Glutamatergic neuron (in vitro differentiated cells): ENCODE measurements around the gene DLG2. TPM values are rescaled to one million over a fixed set of nuclear protein-coding genes. Genes with fewer than 3 reads are reported as not detected.

Experiments
- DNase-seq: peaks from one replicate; pipeline ENCODE4 v3.0.0; 2022
- H3K27ac Mint-ChIP-seq: one replicate; pipeline ENCODE4 v1.8.0; 2020; ENCODE audit warnings: mild to moderate bottlenecking, mixed read lengths, inconsistent platforms; ENCODE audit not compliant: unreplicated experiment
- H3K27me3 Mint-ChIP-seq: one replicate; pipeline ENCODE4 v1.8.0; 2020; ENCODE audit warnings: mild to moderate bottlenecking, moderate library complexity, mixed read lengths, inconsistent platforms; ENCODE audit not compliant: unreplicated experiment
- H3K36me3 Mint-ChIP-seq: one replicate; pipeline ENCODE4 v1.8.0; 2020; ENCODE audit warnings: mild to moderate bottlenecking, mixed read lengths, inconsistent platforms; ENCODE audit not compliant: unreplicated experiment
- H3K4me1 Mint-ChIP-seq: one replicate; pipeline ENCODE4 v1.8.0; 2020; ENCODE audit warnings: mild to moderate bottlenecking, low read depth, mixed read lengths, inconsistent platforms; ENCODE audit not compliant: unreplicated experiment
- H3K4me3 Mint-ChIP-seq: one replicate; pipeline ENCODE4 v1.8.0; 2020; ENCODE audit warnings: mild to moderate bottlenecking, mixed read lengths, inconsistent platforms; ENCODE audit not compliant: unreplicated experiment
- H3K9me3 Mint-ChIP-seq: one replicate; pipeline ENCODE4 v1.8.0; 2020; ENCODE audit warnings: mild to moderate bottlenecking, moderate library complexity, mixed read lengths, inconsistent platforms; ENCODE audit not compliant: unreplicated experiment
- total RNA-seq: library from RNA; stranded (reverse); fragmentation: NEBNext Ultra II Directional; extraction: Animal tissue kit (Norgen Biotek cat#: 25700); gene quantifications from one replicate; pipeline ENCODE4 v1.2.1, GENCODE V29; 2021; ENCODE audit not compliant: unreplicated experiment
- TF ChIP-seq, protein P1 (sequence below): fragments of 200-600 bp; sonication (generic); IDR thresholded peaks from one replicate; pipeline ENCODE4 v1.5.0; 2021; ENCODE audit not compliant: partially characterized antibody, unreplicated experiment

Gene DLG2
- total RNA-seq, 1 donor from 2014 or later, result 2.9 TPM

DNA sequence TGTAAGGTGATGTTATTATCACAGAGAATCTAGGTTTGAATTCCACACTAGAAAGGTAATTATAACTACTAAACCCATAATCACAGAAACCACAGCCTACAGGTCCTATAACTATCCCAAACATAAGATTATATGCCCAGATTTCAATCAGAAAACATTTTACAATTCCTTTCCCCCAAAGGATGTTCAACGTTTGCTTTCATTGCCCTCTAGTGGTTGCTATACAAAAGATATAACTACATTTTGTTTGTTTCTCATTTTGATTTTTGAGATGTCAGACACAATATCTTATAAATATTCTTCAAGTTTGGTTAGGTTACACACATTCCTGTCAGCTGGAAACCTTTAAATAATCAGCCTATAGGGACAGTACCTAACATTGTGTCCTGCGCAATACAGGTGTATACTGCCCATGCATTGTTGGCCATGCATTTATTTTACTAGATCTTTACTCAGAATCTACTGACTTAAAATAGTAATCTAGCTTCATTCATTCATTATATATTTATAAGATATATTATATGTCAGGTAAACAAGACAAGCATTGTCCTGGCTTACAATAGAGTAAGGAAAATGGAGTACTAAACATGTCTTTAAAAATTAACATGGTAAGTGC lies 1810.5 kb downstream of the DLG2 start:
- Mint-ChIP-seq H3K27ac (no peak overlapping the region), H3K4me3 (no peak overlapping the region), H3K36me3 (no peaks in the 10 kb centered on the region), H3K9me3 (peaks cover 2% of the 10 kb centered on the region), H3K4me1 (no peaks in the 10 kb centered on the region), H3K27me3 (no peaks in the 10 kb centered on the region)
- TF ChIP-seq, protein P1, sequence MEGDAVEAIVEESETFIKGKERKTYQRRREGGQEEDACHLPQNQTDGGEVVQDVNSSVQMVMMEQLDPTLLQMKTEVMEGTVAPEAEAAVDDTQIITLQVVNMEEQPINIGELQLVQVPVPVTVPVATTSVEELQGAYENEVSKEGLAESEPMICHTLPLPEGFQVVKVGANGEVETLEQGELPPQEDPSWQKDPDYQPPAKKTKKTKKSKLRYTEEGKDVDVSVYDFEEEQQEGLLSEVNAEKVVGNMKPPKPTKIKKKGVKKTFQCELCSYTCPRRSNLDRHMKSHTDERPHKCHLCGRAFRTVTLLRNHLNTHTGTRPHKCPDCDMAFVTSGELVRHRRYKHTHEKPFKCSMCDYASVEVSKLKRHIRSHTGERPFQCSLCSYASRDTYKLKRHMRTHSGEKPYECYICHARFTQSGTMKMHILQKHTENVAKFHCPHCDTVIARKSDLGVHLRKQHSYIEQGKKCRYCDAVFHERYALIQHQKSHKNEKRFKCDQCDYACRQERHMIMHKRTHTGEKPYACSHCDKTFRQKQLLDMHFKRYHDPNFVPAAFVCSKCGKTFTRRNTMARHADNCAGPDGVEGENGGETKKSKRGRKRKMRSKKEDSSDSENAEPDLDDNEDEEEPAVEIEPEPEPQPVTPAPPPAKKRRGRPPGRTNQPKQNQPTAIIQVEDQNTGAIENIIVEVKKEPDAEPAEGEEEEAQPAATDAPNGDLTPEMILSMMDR, result peak; percentile 79
- no peak for DNase-seq

DNA sequence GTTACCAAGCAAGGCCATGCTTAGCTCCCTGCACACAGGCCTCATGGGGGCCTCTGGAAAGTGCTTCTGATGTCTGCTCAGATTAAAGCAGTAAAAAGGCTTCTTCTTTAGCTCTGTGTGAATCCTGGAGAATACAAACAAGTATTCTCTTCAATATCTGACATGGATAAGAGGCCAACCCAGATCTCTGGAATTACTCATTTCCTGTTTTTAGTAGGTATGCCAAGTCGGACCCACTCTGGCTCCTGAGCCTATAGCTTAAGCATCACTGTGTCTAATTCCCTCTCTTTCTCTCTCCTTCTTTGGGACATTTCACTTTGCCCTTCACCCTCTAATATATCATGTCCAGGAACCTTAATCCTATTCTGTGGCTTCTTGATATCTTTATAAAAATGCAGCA lies 1811.4 kb downstream of the DLG2 start:
- H3K36me3 Mint-ChIP-seq, result no peaks in the 10 kb centered on the region
- H3K9me3 Mint-ChIP-seq, result peaks cover 2% of the 10 kb centered on the region
- no peak for DNase-seq
- no peak overlapping the region for H3K4me3 Mint-ChIP-seq
- H3K27me3 Mint-ChIP-seq, result no peaks in the 10 kb centered on the region
- TF ChIP-seq, protein P1, result no peak
- H3K4me1 Mint-ChIP-seq, result no peaks in the 10 kb centered on the region
- no peak overlapping the region for H3K27ac Mint-ChIP-seq

DNA sequence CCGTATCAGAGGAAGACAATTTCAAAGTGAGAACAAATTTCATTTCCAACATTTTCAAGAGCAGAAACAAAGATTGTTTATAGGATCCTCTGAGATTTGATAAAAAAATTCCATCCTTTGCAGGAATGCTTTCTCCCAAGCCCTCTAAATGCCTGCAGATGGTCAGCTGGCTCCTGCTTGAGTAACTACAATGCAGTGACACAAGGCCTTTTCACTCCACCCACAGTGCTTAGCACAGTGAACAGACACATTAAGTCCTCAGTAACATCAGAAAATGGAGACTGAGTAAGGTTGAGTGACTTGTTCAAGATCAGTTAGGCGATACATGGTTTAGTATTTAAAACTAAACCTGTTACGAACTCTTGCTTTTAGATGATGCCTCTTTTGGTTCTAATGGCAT lies 1813.8 kb downstream of the DLG2 start:
- no peaks in the 10 kb centered on the region for H3K36me3 Mint-ChIP-seq
- H3K9me3 Mint-ChIP-seq, result peaks cover 2% of the 10 kb centered on the region
- no peaks in the 10 kb centered on the region for H3K4me1 Mint-ChIP-seq
- no peak overlapping the region for H3K4me3 Mint-ChIP-seq
- no peak overlapping the region for H3K27ac Mint-ChIP-seq
- no peaks in the 10 kb centered on the region for H3K27me3 Mint-ChIP-seq
- no peak for DNase-seq
- TF ChIP-seq, protein P1, result no peak

DNA sequence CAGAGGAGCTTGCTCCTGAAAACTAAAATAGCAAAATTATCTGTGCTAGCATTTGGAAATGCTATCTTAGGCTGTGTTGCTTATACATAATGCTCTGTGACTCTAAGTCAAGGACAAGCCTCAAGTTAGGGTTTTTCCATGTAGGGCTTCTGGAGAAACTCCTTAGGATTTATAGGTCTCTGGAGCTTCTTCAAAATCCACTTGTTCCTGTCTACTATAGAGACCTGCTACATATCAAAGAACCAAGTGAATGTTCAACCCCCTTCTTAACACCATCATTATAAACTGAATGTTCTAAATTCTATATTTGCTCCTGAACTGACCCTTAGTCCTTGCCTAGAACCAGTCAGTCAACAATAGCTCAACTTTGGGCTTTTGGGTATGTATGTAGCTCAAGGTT lies 1817.9 kb downstream of the DLG2 start:
- no peaks in the 10 kb centered on the region for H3K36me3 Mint-ChIP-seq
- H3K4me1 Mint-ChIP-seq, result no peaks in the 10 kb centered on the region
- TF ChIP-seq, protein P1, result no peak
- no peak overlapping the region for H3K27ac Mint-ChIP-seq
- H3K4me3 Mint-ChIP-seq, result no peak overlapping the region
- no peaks in the 10 kb centered on the region for H3K9me3 Mint-ChIP-seq
- H3K27me3 Mint-ChIP-seq, result no peaks in the 10 kb centered on the region
- DNase-seq, result no peak

DNA sequence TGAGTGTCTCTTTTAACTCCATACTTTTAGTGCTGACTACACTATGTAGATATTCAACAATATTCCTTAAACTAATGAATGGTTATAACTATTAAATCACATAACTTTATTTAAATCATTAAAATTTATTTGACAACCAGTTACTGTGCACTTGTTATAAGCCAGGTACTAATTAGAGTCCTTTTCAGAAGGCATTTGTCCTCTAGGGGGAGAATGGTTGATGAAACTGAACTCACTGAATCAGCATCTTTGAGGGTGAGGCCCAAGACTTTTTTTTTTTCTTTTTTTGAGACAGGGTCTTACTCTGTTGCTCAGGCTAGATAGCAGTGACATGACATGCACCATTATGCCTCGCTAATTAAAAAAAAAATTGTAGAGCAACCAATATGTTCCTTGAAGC lies 1825.3 kb downstream of the DLG2 start:
- TF ChIP-seq, protein P1, result no peak
- Mint-ChIP-seq H3K9me3 (no peaks in the 10 kb centered on the region), H3K4me3 (no peak overlapping the region), H3K27me3 (peaks cover 3% of the 10 kb centered on the region), H3K36me3 (no peaks in the 10 kb centered on the region), H3K4me1 (no peaks in the 10 kb centered on the region), H3K27ac (no peak overlapping the region)
- no peak for DNase-seq
